HepG2 (cell line): ENCODE data around the gene ASXL1. TPM values are rescaled to one million over a fixed set of nuclear protein-coding genes. Genes with fewer than 3 reads are reported as not detected.

Source experiments
- CBFB ChIP-seq: sonication (generic); formaldehyde crosslinking; IDR thresholded peaks from 2 replicates; pipeline ENCODE4 v1.4.0; 2020; ENCODE audit warnings: missing genetic modification reagents
- ESRRA ChIP-seq: sonication (generic); formaldehyde crosslinking; IDR thresholded peaks from 2 replicates; pipeline ENCODE4 v1.5.1; 2020; ENCODE audit warnings: mild to moderate bottlenecking, low read depth, missing genetic modification reagents
- GABPB1 ChIP-seq: IDR thresholded peaks from 2 replicates; pipeline ENCODE4 v1.6.1; 2016; ENCODE audit warnings: mild to moderate bottlenecking, missing genetic modification reagents, moderate library complexity, missing compliant biosample characterization
- KDM5B ChIP-seq: sonication (generic); formaldehyde crosslinking; IDR thresholded peaks from 2 replicates; pipeline ENCODE4 v1.4.0; 2020; ENCODE audit warnings: missing genetic modification reagents, mild to moderate bottlenecking, borderline replicate concordance
- LBX2 ChIP-seq: sonication (generic); formaldehyde crosslinking; IDR thresholded peaks from 2 replicates; pipeline ENCODE4 v1.5.0; 2020; ENCODE audit warnings: missing genetic modification reagents, mild to moderate bottlenecking, borderline replicate concordance
- MAFK ChIP-seq, 2 experiments: IDR thresholded peaks in 1 of 2; conservative IDR thresholded peaks in 1 of 2; 2 replicates each; pipeline ENCODE4 v1.6.1; 2011; ENCODE audit warnings: improper control_type of control experiment in 2 of 2, low read length in 2 of 2
- NAIF1 ChIP-seq: sonication (generic); formaldehyde crosslinking; IDR thresholded peaks from 2 replicates; pipeline ENCODE4 v1.5.0; 2020; ENCODE audit warnings: mild to moderate bottlenecking, missing genetic modification reagents, borderline replicate concordance
- NFYC ChIP-seq: IDR thresholded peaks from 2 replicates; pipeline ENCODE4 v1.6.1; 2016; ENCODE audit warnings: missing genetic modification reagents, missing compliant biosample characterization
- PCBP2 ChIP-seq: fragments of 200-400 bp; formaldehyde crosslinking; optimal IDR thresholded peaks from 2 replicates; pipeline ENCODE3; 2018; ENCODE audit warnings: low read length, low read depth; ENCODE audit not compliant: poor library complexity, severe bottlenecking
- RXRA ChIP-seq: sonication (generic); formaldehyde crosslinking; IDR thresholded peaks from 2 replicates; pipeline ENCODE4 v1.5.1; 2020; ENCODE audit warnings: missing genetic modification reagents
- TBL1XR1 ChIP-seq: fragments of 150-350 bp; IDR thresholded peaks from 2 replicates; pipeline ENCODE4 v1.6.1; 2014; ENCODE audit warnings: borderline replicate concordance, low read length; ENCODE audit not compliant: partially characterized antibody
- THYN1 ChIP-seq: sonication (generic); formaldehyde crosslinking; IDR thresholded peaks from 2 replicates; pipeline ENCODE4 v1.8.1; 2023; ENCODE audit warnings: low read depth, mild to moderate bottlenecking, moderate library complexity, missing genetic modification reagents, borderline replicate concordance
- ZFP36 ChIP-seq: fragments of 150-350 bp; IDR thresholded peaks from 2 replicates; pipeline ENCODE4 v1.6.1; 2018; ENCODE audit warnings: borderline replicate concordance, low read length, low read depth; ENCODE audit not compliant: partially characterized antibody
- ZNF225 ChIP-seq: sonication (generic); formaldehyde crosslinking; IDR thresholded peaks from 2 replicates; pipeline ENCODE4 v1.4.0; 2020; ENCODE audit warnings: mild to moderate bottlenecking, missing genetic modification reagents
- ZNF24 ChIP-seq: fragments of 450-650 bp; IDR thresholded peaks from 2 replicates; pipeline ENCODE4 v1.6.1; 2017; ENCODE audit warnings: antibody characterized with exemption, mild to moderate bottlenecking
- ZNF253 ChIP-seq: sonication (generic); formaldehyde crosslinking; IDR thresholded peaks from 2 replicates; pipeline ENCODE4 v1.8.0; 2022; ENCODE audit warnings: mild to moderate bottlenecking, missing genetic modification reagents, borderline replicate concordance
- ZNF280B ChIP-seq: sonication (generic); formaldehyde crosslinking; IDR thresholded peaks from 2 replicates; pipeline ENCODE4 v1.5.0; 2020; ENCODE audit warnings: missing genetic modification reagents, mild to moderate bottlenecking, borderline replicate concordance
- ZNF331 ChIP-seq: sonication (generic); formaldehyde crosslinking; IDR thresholded peaks from 2 replicates; pipeline ENCODE4 v1.4.0; 2020; ENCODE audit warnings: missing genetic modification reagents
- ZNF33A ChIP-seq: sonication (generic); formaldehyde crosslinking; IDR thresholded peaks from 2 replicates; pipeline ENCODE4 v1.5.1; 2020; ENCODE audit warnings: missing genetic modification reagents, mild to moderate bottlenecking, moderate library complexity, borderline replicate concordance
- ZNF367 ChIP-seq: sonication (generic); formaldehyde crosslinking; IDR thresholded peaks from 2 replicates; pipeline ENCODE4 v1.4.0; 2020; ENCODE audit warnings: missing genetic modification reagents, borderline replicate concordance
- ZNF761 ChIP-seq: sonication (generic); formaldehyde crosslinking; conservative IDR thresholded peaks from 2 replicates; pipeline ENCODE4 v1.4.0; 2020; ENCODE audit warnings: mild to moderate bottlenecking, missing genetic modification reagents
- ZNF766 ChIP-seq: sonication (generic); formaldehyde crosslinking; IDR thresholded peaks from 2 replicates; pipeline ENCODE4 v1.5.0; 2020; ENCODE audit warnings: missing genetic modification reagents, borderline replicate concordance
- ZNF776 ChIP-seq: sonication (generic); formaldehyde crosslinking; IDR thresholded peaks from 2 replicates; pipeline ENCODE4 v1.4.0; 2020; ENCODE audit warnings: mild to moderate bottlenecking, missing genetic modification reagents
- ZNF777 ChIP-seq: sonication (generic); formaldehyde crosslinking; IDR thresholded peaks from 2 replicates; pipeline ENCODE4 v1.4.0; 2020; ENCODE audit warnings: missing genetic modification reagents
- polyA plus RNA-seq, 8 experiments: library from polyadenylated mRNA; depleted of rRNA in 3 of 8; stranded (reverse) in 7 of 8; unstranded in 1 of 8; fragments of >200 nt; fragmentation: Illumina TruSeq in 4 of 8; extraction: Trizol in 4 of 8; gene quantifications; 2 replicates each; pipeline versions ENCODE4 v1.2.1 to v1.2.3, GENCODE V29; 2011 to 2016; ENCODE audit warnings: low read depth in 4 of 8, missing spikeins in 1 of 8, mixed read lengths in 1 of 8; ENCODE audit not compliant: insufficient read depth in 1 of 8
- total RNA-seq, 5 experiments: library from RNA; depleted of rRNA; stranded (reverse); fragments of >200 nt; fragmentation: Illumina TruSeq; extraction: Trizol; gene quantifications; 2 replicates each; pipeline ENCODE4 v1.2.3, GENCODE V29; 2016; ENCODE audit warnings: low read depth in 1 of 5
- TF ChIP-seq, protein P1 (sequence below): sonication (generic); formaldehyde crosslinking; IDR thresholded peaks from 2 replicates; pipeline ENCODE4 v1.5.0; 2020; ENCODE audit warnings: mild to moderate bottlenecking, low read depth, missing genetic modification reagents, borderline replicate concordance
- TF ChIP-seq, protein P2 (sequence below): sonication (generic); formaldehyde crosslinking; IDR thresholded peaks from 2 replicates; pipeline ENCODE4 v1.8.0; 2022; ENCODE audit warnings: missing genetic modification reagents, mild to moderate bottlenecking, borderline replicate concordance

Gene ASXL1
- total and polyA plus RNA-seq, 2 of the 13 experiments (the other 11 are each of a cell fraction or from before 2014, with no cell fraction given): 62.1 to 74.8 TPM

GRCh38 chr20:32484225-32484957 lies 126.3 kb downstream of the ASXL1 start (continued):
- TF ChIP-seq RXRA (0 out of 2 replicates have a peak, but pooled peaks have one; percentile 27), ZNF33A (CRISPR knock-in tag) (no peak), LBX2 (no peak), ZNF766 (CRISPR knock-in tag) (no peak), ZNF777 (CRISPR knock-in tag) (0 out of 2 replicates have a peak, but pooled peaks have one; percentile 14), ZNF280B (peak; percentile 36; the same call in 1 of the 2 replicates), ZNF331 (no peak), THYN1 (CRISPR knock-in tag) (no peak), PCBP2 (no peak), TBL1XR1 (no peak), ESRRA (no peak), GABPB1 (peak; percentile 6; the same call in 1 of the 2 replicates), CBFB (no peak), ZNF367 (CRISPR knock-in tag) (no peak; the same call in 1 of the 2 replicates), ZFP36 (no peak), ZNF225 (CRISPR knock-in tag) (peak; percentile 62; the same call in 1 of the 2 replicates), NAIF1 (CRISPR knock-in tag) (no peak), ZNF253 (CRISPR knock-in tag) (no peak), ZNF776 (CRISPR knock-in tag) (peak; percentile 31; the same call in 1 of the 2 replicates), ZNF24 (no peak), ZNF761 (CRISPR knock-in tag) (no peak), NFYC (CRISPR knock-in tag) (no peak), KDM5B (CRISPR knock-in tag) (peak; percentile 62; the same call in 1 of the 2 replicates), MAFK (conservative IDR thresholded peaks at IDR 0.05 in 1 of 2, IDR thresholded peaks at IDR 0.05 in 1 of 2; ENCODE audit: low read length in 2 of 2) (no peak)
- TF ChIP-seq, protein P1, sequence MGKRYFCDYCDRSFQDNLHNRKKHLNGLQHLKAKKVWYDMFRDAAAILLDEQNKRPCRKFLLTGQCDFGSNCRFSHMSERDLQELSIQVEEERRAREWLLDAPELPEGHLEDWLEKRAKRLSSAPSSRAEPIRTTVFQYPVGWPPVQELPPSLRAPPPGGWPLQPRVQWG (CRISPR knock-in tag): no peak
- TF ChIP-seq, protein P2, sequence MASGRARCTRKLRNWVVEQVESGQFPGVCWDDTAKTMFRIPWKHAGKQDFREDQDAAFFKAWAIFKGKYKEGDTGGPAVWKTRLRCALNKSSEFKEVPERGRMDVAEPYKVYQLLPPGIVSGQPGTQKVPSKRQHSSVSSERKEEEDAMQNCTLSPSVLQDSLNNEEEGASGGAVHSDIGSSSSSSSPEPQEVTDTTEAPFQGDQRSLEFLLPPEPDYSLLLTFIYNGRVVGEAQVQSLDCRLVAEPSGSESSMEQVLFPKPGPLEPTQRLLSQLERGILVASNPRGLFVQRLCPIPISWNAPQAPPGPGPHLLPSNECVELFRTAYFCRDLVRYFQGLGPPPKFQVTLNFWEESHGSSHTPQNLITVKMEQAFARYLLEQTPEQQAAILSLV (CRISPR knock-in tag): no peak
